ENCODE measurements around the gene SLC22A1. TPM values are rescaled to one million over a fixed set of nuclear protein-coding genes. Genes with fewer than 3 reads are reported as not detected.

Gene SLC22A1
- total and polyA plus RNA-seq, 2 of the 8 experiments (the other 6 are each of a cell fraction or from before 2014, with no cell fraction given) = 0.12 to 0.45 TPM

- ChIA-PET CTCF (ENCODE audit: partially characterized antibody) (interaction anchor here (0.6 kb wide), 1 partner anchor 44 kb away, joined by 3 read pairs; no protein-coding TSS in a partner anchor), POLR2A (ENCODE audit: partially characterized antibody) (no interaction called here)
- H2BK120ac ChIP-seq (replicated peaks; ENCODE audit: low read depth, low read length) = no peak overlapping the region
- WGBS, 2 experiments (ENCODE audit: extremely low coverage in 1 of 2, insufficient coverage in 1 of 2, insufficient read length in 1 of 2, insufficient replicate concordance in 2 of 2, low coverage in 1 of 2, low lambda C conversion rate in 2 of 2, missing lambda C conversion rate in 1 of 2) = 95% methylated on average over 3 of the region's 3 CpGs; no CpG with 5 or more reads in 1 of the 2 experiments
- TF ChIP-seq, protein P1, sequence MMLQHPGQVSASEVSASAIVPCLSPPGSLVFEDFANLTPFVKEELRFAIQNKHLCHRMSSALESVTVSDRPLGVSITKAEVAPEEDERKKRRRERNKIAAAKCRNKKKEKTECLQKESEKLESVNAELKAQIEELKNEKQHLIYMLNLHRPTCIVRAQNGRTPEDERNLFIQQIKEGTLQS (IDR thresholded peaks at IDR 0.05; ENCODE audit: insufficient read depth, low read depth, low read length) = no peak
- no peak for TF ChIP-seq CBX8 (IDR thresholded peaks at IDR 0.05; ENCODE audit: borderline replicate concordance, low read depth, low read length)
- TF ChIP-seq EGR1 (IDR thresholded peaks at IDR 0.05; ENCODE audit: borderline replicate concordance, low read depth, low read length) = no peak
- TF ChIP-seq JUN (IDR thresholded peaks at IDR 0.05; ENCODE audit: low read depth, low read length) = no peak
- no peak for TF ChIP-seq KDM1A (IDR thresholded peaks at IDR 0.05; ENCODE audit: borderline replicate concordance, low read length)
- TF ChIP-seq GABPA (IDR thresholded peaks at IDR 0.05; ENCODE audit: borderline replicate concordance, insufficient read depth, low read length) = no peak
- TF ChIP-seq BCL11A (IDR thresholded peaks at IDR 0.05; ENCODE audit: low read depth in 2 of 2, low read length in 2 of 2) = no peak
- no peak for TF ChIP-seq RNF2 (IDR thresholded peaks at IDR 0.05; ENCODE audit: borderline replicate concordance, low read depth, low read length, missing control alignments, poor library complexity, severe bottlenecking)
- no peak for TF ChIP-seq SAP30 (IDR thresholded peaks at IDR 0.05; ENCODE audit: insufficient read depth, insufficient replicate concordance, low read length)
- no peak for TF ChIP-seq MAX (IDR thresholded peaks at IDR 0.05)
- TF ChIP-seq YY1 (IDR thresholded peaks at IDR 0.05; ENCODE audit: low read depth, low read length) = no peak
- TF ChIP-seq ZNF274 (IDR thresholded peaks at IDR 0.05; ENCODE audit: borderline replicate concordance, extremely low read depth, low read length) = no peak
- no peak overlapping the region for H4K8ac ChIP-seq (ENCODE audit: extremely low read depth, insufficient read depth, low read length)
- H4K20me1 ChIP-seq (replicated peaks in 1 of 2; ENCODE audit: control insufficient read depth in 1 of 2, insufficient read depth in 2 of 2, low read length in 2 of 2) = no peaks in the 10 kb centered on the region
- H3K4me2 ChIP-seq (ENCODE audit: insufficient read depth in 1 of 2, low read depth in 2 of 2, low read length in 2 of 2) = no peak overlapping the region
- DNase-seq (ENCODE audit: low read depth in 1 of 2, low spot score in 2 of 2) (no peak), FAIRE-seq (no peak)
- H2BK5ac ChIP-seq (ENCODE audit: low read depth, low read length) = no peak overlapping the region
- no peak overlapping the region for H4K5ac ChIP-seq (ENCODE audit: insufficient read length, low read depth, low read length)
- no peak overlapping the region for H3K23ac ChIP-seq (ENCODE audit: insufficient read length)
- H3K27ac ChIP-seq (ENCODE audit: low read depth, low read length) = no peak overlapping the region
- peaks cover 12 to 13% of the 10 kb centered on the region in 2 experiments; a peak in 3 of 4 replicates for H3K9me3 ChIP-seq (ENCODE audit: insufficient read depth in 2 of 2, low read depth in 1 of 2, low read length in 1 of 2)
- H3K79me1 ChIP-seq (ENCODE audit: low read depth, low read length) = no peaks in the 10 kb centered on the region
- no peaks in the 10 kb centered on the region for H3K27me3 ChIP-seq (replicated peaks in 1 of 4; ENCODE audit: control insufficient read depth in 3 of 4, extremely low read depth in 1 of 4, insufficient read depth in 3 of 4, low read length in 3 of 4)
- H4K91ac ChIP-seq (replicated peaks; ENCODE audit: insufficient read length, low read length) = no peak overlapping the region
- H2AK5ac ChIP-seq (ENCODE audit: low read depth, low read length) = no peak overlapping the region
- no peak overlapping the region for H3K4ac ChIP-seq (replicated peaks; ENCODE audit: insufficient read length, low read depth, low read length)
- H3K79me2 ChIP-seq (ENCODE audit: control insufficient read depth in 1 of 2, insufficient read depth in 2 of 2, low read length in 2 of 2) = no peaks in the 10 kb centered on the region
- H3K4me3 ChIP-seq (ENCODE audit: extremely low read depth in 1 of 4, insufficient read depth in 2 of 4, low read depth in 3 of 4, low read length in 4 of 4) = no peak overlapping the region
- H3K14ac ChIP-seq (ENCODE audit: insufficient read length) = no peak overlapping the region
- no peak overlapping the region for H3K18ac ChIP-seq (ENCODE audit: extremely low read depth, low read length)
- H2BK12ac ChIP-seq (ENCODE audit: low read depth, low read length) = no peak overlapping the region
- no peaks in the 10 kb centered on the region for H3K4me1 ChIP-seq (replicated peaks in 1 of 4; ENCODE audit: control insufficient read depth in 3 of 4, insufficient read depth in 4 of 4, low read length in 3 of 4)
- H3K23me2 ChIP-seq (ENCODE audit: low read depth, low read length) = no peaks in the 10 kb centered on the region
- H3K9ac ChIP-seq (replicated peaks in 1 of 4; ENCODE audit: extremely low read depth in 1 of 4, low read depth in 3 of 4, low read length in 3 of 4) = no peak overlapping the region
- no peak overlapping the region for H3K56ac ChIP-seq (replicated peaks; ENCODE audit: insufficient read length, low read depth, low read length)
- H2BK20ac ChIP-seq (ENCODE audit: low read length) = no peak overlapping the region
- peaks cover 0 to 3% (median 0%) of the 10 kb centered on the region in 4 experiments; a peak in 2 of 8 replicates for H3K36me3 ChIP-seq (ENCODE audit: control insufficient read depth in 2 of 4, insufficient read depth in 4 of 4, low read length in 3 of 4)
- no peak overlapping the region for H2AFZ ChIP-seq (ENCODE audit: low read length)
- H2BK15ac ChIP-seq (ENCODE audit: low read length) = no peak overlapping the region
These were observed 86.0 kb downstream of the SLC22A1 start for GRCh38 chr6:160207618-160208017.
